NOMO-1 (cell line): Measurements from ENCODE around the gene SETD1A.

Experiments used
- DNase-seq, 2 experiments: peaks; one replicate each; lab custom pipeline; 2025; ENCODE audit not compliant: unreplicated experiment in 2 of 2; lab: John Stamatoyannopoulos, UW

SETD1A gene

DNA sequence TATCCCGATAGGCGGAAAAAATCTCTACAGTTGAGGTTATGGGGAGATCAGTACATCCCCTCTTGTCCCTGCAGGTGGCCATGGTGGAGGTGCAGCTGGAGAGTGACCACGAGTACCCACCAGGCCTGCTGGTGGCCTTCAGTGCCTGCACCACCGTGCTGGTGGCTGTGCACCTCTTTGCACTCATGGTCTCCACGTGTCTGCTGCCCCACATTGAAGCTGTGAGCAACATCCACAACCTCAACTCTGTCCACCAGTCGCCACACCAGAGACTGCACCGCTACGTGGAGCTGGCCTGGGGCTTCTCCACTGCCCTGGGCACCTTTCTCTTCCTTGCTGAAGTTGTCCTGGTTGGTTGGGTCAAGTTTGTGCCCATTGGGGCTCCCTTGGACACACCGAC lies 4.4 kb upstream of the SETD1A start:
- DNase-seq = no peak

DNA sequence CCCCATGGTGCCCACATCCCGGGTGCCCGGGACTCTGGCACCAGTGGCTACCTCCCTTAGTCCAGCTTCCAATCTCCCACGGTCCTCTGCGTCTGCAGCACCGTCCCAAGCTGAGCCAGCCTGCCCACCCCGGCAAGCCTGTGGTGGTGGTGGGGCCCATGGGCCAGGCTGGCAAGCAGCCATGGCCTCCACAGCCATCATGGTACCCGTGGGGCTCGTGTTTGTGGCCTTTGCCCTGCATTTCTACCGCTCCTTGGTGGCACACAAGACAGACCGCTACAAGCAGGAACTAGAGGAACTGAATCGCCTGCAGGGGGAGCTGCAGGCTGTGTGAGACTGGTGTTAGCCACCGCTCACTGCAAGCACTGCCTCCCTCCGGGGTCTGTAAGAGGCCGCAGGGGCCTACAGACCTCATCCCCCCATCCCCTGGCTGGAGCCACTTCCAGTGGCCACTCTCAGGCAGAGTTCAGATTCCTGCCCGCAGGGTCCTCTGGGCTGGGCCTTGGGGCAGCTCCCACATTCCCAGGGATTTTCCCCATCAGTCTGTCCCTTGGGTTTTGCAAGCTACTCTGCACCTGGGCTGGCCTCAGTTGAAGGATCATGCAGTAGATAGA lies 3.9 kb upstream of the SETD1A start:
- DNase-seq = peak; percentile 41 to 67

DNA sequence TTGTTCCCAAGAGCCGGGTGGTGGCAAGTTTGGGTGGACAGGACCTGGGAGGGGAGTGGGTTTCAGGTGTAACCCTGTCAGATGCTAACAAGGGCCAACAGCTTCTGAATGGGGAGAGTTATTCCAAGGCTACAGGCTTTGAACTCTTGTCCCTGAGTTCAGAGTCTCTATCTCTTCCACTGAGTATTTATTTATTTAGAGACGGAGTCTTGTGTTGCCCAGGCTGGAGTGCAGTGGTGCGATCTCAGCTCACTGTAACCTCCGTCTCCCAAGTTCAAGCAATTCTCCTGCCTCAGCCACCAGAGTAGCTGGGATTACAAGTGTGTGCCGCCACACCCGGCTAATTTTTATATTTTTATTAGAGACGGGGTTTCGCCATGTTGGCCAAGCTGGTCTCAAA lies 2.6 kb upstream of the SETD1A start:
- DNase-seq = no peak

DNA sequence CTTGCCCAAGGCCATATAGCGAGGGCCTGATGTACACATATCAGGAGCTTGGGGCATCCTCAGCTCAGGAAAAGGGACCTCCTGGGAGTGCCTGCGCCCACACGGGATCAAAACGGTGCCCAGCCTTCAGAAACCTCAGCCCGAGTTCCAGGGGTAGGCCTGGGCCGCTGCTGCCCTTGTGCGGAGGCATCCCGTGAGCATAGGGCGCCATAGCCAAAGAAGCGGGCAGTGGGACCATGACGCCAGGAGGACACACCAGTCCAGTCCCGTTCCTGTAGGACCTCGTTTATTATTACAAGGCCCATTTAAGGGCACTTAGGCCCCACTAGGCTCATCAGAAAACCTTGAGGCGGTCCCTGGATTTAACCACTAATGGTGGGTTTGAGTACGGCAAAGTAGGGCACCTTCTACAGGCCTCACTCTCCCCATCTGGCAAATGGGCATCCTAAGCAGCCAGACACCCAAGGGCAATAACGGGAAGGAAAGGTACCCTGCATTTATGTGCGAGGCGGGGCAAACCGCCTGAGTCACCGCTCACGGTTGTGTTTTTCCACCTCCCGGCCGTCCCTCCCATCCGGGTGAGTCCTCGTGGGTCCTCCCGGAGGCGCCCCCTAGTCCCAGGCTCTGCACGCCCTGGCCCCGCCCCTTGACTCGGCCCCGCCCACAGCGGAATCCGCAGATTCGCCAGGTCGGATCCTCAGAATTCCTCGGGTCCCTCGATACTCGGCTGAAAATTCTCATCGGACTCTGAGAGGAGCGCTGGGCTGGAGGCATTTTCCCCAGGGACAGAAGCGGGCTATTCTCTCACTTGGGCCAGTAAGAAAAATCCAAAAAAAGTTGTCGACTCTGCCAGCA lies 726 bp upstream of the SETD1A start:
- DNase-seq = peak; percentile 79 to 80

DNA sequence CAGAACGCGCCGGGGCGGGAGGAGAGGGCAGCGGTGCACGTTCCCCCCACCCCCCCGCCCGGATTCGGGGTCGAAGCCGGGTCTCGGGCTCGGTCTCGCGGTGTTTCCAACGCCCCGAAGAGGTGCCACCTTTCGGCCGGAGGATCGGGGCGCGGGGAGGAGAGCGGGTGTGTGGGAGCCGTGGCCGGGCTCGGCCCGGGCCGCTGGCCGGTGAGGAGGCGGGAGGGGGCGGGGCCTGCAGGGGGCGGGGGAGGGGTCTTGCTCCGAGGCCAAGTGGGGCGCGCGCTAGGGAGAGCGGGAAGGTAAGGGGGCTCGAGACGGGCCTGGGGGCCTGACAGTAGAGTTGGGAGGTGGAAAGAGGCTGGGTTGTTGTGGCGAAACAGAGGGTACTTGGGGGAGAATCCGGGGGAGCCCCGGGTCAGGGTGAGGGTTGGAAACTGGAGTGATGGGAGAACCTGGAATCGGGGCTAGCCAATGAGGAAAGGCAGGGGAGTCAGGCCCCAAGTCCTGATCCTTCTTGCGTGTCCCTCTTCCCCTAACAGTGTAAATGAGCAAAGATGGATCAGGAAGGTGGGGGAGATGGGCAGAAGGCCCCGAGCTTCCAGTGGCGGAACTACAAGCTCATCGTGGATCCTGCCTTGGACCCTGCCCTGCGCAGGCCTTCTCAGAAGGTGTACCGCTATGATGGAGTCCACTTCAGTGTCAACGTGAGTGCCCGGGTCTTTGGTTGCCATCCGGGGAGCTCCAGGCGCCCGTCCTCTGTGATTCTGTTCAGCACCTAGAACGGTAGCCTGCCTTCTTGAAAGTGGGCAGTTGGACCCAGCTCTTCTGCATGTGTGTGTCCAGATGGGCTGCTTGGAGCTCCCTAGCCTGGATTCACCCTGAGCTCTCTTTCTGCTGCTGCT lies 873 bp downstream of the SETD1A start:
- DNase-seq = no peak

DNA sequence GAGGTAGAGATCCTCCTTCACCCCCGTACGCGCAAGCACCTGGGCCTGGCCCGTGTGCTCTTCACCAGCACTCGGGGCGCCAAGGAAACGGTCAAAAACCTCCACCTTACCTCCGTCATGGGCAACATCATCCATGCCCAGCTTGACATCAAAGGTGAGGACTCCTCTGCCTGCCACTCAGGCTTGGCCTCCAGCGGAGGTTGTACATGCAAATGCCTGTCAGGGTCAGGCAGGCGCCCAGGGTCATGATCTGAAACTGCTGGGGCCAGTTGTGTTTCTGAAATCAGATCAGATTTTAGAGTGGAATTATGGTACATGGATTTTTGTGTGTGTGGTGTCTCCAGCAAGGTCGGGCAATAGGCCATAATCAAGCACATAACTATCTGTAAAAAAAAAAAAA lies 3.8 kb downstream of the SETD1A start:
- DNase-seq = no peak

DNA sequence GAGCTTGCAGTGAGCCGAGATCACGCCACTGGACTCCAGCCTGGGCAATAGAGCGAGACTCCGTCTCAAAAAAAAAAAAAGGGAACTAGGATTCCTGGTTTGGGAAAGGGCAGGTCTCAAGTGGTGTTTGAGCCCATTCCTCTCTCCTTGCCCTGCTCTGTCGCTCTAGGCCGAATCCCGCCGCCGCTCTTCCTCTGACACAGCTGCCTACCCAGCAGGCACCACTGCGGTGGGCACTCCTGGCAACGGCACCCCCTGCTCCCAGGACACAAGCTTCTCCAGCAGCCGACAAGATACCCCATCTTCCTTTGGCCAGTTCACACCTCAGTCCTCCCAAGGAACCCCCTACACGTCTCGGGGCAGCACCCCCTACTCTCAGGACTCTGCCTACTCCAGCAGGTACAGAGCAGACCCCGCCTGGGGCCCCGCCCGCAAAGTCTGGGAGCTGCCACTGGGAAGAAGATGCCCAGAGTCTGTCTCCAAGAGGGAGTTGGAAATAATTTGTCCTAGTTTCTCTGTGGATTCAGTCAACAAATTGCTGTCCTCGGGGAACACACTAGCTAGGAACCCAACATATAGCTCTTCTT lies 6.5 kb downstream of the SETD1A start:
- no peak for DNase-seq

DNA sequence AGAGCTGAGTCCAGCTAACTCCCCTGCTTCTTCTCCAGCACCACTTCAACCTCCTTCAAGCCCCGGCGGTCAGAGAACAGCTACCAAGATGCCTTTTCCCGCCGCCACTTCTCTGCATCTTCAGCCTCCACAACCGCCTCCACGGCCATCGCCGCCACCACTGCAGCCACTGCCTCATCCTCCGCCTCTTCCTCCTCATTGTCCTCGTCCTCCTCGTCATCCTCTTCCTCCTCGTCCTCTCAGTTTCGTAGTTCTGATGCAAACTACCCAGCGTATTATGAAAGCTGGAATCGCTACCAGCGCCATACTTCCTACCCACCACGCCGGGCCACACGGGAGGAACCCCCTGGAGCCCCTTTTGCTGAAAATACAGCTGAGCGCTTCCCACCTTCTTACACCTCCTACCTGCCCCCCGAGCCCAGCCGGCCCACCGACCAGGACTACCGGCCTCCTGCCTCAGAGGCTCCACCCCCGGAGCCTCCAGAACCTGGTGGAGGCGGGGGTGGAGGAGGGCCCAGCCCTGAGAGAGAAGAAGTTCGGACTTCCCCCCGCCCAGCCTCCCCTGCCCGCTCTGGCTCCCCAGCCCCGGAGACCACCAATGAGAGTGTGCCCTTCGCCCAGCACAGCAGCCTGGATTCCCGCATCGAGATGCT lies 7.1 kb downstream of the SETD1A start:
- DNase-seq = no peak

DNA sequence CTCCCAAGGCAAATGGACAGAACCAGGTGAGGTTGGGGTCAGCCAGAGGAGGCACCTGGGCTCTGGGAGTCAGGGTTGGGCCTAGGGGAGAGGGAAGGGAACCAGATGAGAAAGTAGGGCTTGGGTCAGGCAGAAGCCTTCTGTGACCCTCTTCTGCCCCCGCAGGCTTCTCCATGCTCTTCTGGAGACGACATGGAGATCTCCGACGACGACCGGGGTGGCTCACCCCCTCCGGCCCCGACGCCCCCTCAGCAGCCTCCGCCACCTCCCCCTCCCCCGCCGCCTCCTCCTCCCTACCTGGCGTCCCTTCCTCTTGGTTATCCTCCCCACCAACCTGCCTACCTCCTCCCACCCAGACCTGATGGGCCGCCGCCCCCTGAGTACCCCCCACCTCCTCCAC lies 7.9 kb downstream of the SETD1A start:
- no peak for DNase-seq

DNA sequence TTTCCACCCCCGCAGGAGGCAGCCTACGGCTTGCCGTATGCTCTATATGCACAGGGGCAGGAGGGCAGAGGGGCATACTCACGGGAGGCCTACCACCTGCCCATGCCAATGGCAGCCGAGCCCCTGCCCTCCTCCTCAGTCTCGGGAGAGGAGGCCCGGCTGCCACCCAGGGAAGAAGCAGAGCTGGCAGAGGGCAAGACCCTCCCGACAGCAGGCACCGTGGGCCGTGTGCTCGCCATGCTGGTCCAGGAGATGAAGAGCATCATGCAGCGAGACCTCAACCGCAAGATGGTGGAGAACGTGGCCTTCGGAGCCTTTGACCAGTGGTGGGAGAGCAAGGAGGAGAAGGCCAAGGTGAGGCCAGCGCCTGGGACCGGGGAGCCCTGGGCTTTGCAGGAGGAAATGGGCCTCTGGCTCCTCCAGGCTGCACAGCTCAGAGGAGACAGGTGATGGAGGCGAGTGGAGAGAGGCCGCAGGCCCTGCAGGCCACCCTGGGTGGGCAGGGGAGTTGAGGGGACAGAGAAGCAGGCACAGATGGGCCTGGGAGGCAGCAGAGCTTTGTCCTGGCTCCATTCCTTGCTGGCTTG lies 8.6 kb downstream of the SETD1A start:
- DNase-seq = no peak

DNA sequence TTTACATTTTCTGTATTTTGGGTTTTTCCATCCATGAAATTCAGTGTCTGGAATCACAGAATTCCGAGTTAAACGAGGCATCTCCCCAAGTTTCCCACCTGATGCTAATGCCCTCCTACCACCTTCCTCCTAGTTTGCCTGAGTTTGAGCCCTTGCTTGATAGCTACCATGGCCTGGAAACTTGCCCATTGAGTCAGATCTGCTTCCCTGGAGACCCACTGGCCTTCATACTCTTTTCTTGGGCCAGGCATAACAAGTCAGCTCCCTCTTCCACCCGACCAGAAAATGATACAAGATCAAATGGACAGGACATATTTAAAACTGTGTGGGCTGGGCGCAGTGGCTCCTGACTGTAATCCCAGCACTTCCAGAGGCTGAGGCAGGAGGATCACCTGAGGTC lies 10.2 kb downstream of the SETD1A start:
- DNase-seq = no peak

DNA sequence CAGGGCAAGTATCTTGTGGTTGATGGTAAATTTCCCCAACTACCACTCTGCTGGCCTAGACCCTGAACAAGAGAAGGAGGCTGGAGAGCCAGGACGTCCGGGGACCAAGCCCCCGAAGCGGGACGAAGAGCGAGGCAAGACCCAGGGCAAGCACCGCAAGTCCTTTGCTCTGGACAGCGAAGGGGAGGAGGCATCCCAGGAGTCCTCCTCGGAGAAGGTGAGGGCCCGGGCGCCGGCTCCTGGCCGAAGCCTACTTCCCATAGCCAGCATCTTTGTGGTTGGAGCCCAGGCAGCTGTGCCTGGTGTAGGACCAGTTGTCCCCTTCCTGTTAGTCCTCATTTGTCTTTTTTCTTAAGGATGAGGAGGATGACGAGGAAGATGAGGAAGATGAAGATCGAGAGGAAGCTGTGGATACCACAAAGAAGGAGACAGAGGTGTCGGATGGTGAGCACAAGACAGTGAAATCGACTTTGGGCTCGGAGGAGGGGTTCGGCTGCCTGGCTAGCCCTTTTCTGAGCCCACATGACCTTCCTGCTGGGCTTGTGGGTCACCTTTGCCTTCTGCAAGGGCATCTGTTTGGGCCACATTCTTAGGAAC lies 11.8 kb downstream of the SETD1A start:
- DNase-seq = no peak

DNA sequence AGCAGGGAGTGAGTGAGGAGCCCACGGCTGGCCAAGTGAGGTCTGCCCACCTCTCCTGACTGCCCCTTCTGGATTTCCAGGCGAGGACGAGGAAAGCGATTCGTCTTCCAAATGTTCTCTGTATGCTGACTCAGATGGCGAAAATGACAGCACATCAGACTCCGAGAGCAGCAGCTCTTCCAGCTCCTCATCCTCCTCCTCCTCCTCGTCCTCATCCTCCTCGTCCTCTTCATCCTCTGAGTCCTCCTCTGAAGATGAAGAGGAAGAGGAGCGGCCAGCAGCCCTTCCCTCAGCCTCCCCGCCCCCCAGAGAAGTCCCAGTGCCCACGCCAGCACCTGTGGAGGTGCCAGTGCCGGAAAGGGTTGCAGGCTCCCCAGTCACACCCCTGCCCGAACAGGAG lies 13.7 kb downstream of the SETD1A start:
- no peak for DNase-seq

DNA sequence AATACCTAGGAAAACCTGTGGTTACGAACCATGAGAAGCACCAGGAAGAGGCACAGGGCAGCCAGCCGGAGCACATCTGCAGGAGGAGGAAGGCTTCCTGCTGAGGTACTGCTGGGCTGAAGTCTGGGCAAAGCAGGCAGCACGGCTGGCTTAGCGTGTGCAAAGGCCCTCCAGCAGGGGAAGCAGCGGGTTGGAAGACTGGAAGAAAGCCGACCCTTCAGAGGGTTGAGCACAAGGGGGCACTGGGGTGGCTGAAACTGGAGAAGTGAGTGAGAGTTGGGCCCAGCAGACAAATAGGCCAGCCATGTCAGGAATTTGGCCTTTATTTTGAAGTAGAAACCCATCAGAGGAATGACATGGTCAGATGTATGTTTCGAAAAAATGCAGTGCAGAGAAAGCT lies 15.3 kb downstream of the SETD1A start:
- no peak for DNase-seq

DNA sequence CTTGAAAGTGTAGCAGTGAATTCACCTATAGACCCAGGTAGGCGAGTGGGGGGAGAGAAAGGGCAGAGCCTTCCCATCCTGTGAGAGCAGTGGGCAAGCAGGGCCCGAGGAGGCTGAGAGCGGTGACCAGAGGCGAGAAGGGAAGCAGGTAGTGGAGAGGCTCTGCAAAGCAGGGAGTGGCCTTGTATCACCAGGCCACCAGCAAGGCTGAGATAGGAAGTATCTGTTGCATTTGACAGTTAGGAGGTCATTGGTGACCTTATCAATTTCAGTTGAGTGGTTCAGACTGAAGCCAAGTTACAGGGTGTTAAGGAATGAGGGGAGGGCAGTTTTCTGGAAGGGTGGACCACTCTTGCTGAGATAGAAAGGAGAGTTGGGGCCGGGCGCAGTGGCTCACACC lies 16.8 kb downstream of the SETD1A start:
- DNase-seq = no peak

DNA sequence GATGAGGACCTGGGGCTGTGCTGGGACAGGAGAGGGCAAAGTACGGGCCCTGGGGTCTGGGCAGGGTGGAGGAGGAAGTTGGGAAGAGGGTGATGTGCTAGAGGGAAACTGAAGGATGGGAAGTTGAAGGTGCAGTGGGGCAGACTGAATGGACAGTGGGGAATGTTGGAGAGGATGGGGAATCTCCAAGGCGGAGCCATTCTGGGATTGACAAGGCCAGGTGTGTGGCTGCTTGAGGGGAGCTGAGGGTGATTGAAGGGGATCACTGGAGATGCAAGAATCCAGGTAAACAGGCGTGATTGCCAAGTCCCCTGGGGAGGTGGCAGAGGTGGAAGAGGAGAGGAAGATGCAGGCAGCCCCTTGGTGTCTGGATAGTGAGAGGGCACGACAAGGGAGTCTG lies 18.9 kb downstream of the SETD1A start:
- no peak for DNase-seq

DNA sequence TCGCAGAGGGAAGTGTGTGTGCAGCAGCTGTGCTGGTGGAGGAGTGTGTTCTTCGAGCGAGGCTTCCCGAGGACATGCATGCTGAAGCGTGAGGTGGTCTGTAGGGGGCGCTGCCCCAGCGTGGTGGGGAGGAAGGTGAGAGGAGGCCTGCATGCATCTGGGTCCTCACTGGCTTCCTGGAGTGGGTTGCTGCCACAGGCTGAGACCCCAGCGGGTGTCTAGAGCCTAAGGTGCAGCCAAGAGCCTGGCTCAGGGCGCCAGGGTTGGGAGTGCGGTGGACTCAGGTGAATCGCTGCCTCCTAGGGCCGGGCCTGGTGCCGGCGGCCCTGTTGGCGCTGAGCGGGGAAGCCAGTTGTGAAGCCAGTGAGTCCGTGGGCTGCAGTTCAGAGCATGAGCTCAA lies 19.9 kb downstream of the SETD1A start:
- DNase-seq = no peak

DNA sequence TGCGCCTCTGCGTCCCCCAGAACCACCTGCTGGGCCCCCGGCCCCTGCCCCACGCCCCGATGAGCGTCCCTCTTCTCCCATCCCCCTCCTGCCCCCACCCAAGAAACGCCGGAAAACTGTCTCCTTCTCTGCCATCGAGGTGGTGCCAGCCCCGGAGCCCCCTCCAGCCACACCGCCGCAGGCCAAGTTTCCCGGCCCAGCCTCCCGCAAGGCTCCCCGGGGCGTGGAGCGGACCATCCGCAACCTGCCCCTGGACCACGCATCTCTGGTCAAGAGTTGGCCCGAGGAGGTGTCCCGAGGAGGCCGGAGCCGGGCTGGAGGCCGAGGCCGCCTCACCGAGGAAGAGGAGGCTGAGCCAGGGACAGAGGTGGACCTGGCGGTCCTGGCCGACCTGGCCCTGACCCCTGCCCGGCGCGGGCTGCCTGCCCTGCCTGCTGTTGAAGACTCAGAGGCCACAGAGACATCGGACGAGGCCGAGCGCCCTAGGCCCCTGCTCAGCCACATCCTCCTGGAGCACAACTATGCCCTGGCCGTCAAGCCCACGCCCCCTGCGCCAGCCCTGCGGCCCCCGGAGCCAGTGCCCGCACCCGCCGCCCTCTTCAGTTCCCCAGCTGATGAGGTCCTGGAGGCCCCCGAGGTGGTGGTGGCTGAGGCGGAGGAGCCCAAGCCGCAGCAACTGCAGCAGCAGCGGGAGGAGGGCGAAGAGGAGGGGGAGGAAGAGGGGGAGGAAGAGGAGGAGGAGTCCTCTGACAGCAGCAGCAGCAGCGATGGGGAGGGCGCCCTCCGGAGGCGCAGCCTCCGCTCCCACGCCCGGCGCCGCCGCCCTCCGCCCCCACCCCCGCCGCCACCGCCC lies 21.8 kb downstream of the SETD1A start:
- no peak for DNase-seq

DNA sequence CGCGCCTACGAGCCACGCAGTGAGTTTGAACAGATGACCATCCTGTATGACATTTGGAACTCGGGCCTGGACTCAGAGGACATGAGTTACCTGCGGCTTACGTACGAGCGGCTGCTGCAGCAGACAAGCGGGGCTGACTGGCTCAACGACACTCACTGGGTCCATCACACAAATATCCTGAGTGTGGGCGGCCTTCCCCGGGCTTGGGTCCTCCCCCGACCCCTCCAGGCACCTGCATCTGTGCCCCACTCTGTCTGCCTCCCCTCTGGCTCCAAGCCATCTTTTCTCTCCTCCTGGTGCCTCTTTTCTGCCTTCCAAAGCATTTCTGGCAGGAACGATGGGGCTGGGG lies 22.4 kb downstream of the SETD1A start:
- no peak for DNase-seq
